Heart right ventricle (tissue), 16 donors: ENCODE data around the gene GALNT3. TPM values are rescaled to one million over a fixed set of nuclear protein-coding genes. Genes with fewer than 3 reads are reported as not detected.

Experiments used
- ATAC-seq, 8 donors: fragments of 200-7000 bp; cut with Tn5 transposase; one replicate each; pipeline ENCODE4 v1.9.1; 2020; ENCODE audit warnings: mild to moderate bottlenecking in 8 of 8, moderate library complexity in 8 of 8, moderate number of reproducible peaks in 1 of 8
- DNase-seq, 2 donors: peaks; one replicate each; pipeline ENCODE4 v3.0.0-alpha.2; 2020
- H3K27ac ChIP-seq, 10 donors: fragments of 200-600 bp; sonication (generic) in 2 of 10; one replicate each; pipeline versions ENCODE4 v1.5.0 to v1.8.0; 2020 to 2022; ENCODE audit warnings: mild to moderate bottlenecking in 3 of 10
- H3K27me3 ChIP-seq, 7 donors: fragments of 200-600 bp; one replicate each; pipeline ENCODE4 v1.8.0; 2021 to 2022; ENCODE audit warnings: mild to moderate bottlenecking in 2 of 7
- H3K36me3 ChIP-seq, 9 donors: fragments of 200-600 bp; sonication (generic) in 1 of 9; one replicate each; pipeline versions ENCODE4 v1.5.0 to v1.8.0; 2020 to 2022; ENCODE audit warnings: mild to moderate bottlenecking in 2 of 9
- H3K4me1 ChIP-seq, 9 donors: fragments of 200-600 bp; sonication (generic) in 1 of 9; one replicate each; pipeline versions ENCODE4 v1.5.0 to v1.8.0; 2020 to 2022; ENCODE audit warnings: mild to moderate bottlenecking in 4 of 9
- H3K4me3 ChIP-seq, 10 donors: fragments of 200-600 bp; sonication (generic) in 2 of 10; one replicate each; pipeline versions ENCODE4 v1.5.0 to v1.8.0; 2020 to 2022; ENCODE audit warnings: mild to moderate bottlenecking in 7 of 10, moderate library complexity in 2 of 10
- H3K9me3 ChIP-seq, 11 donors: fragments of 200-600 bp in 10 of 11; sonication (generic) in 2 of 11; one replicate each; pipeline versions ENCODE4 v1.5.0 to v1.8.0; 2013 to 2022; ENCODE audit warnings: mild to moderate bottlenecking in 2 of 11, control low read depth in 1 of 11, moderate library complexity in 1 of 11
- WGBS, 2 donors: extraction: QIAGEN DNeasy Blood & Tissue Kit; methylation state at CpG; one replicate each; pipeline ENCODE4 v1.1.7; 2013; ENCODE audit warnings: inconsistent platforms in 1 of 2; 5-methylcytosine and 5-hydroxymethylcytosine counted together
- intact Hi-C, 10 donors: fragments of 100-400 bp; cut with DNase I; formaldehyde crosslinking; loops; one replicate each; pipeline versions ENCODE4 v1.11.1 to v1.14.2; 2022
- polyA plus RNA-seq, 2 donors: library from polyadenylated mRNA; stranded (reverse); fragments of 200-250 nt; gene quantifications; one replicate each; pipeline ENCODE4 v1.2.3, GENCODE V29; 2013
- total RNA-seq, 10 donors: library from RNA; stranded (reverse); fragmentation: NEBNext Ultra II Directional in 3 of 10; extraction: Animal tissue kit (Norgen Biotek cat#: 25700) in 3 of 10; gene quantifications; one replicate each; pipeline versions ENCODE4 v1.2.1 to v1.2.4, GENCODE V29; 2021 to 2023
- TF ChIP-seq, protein P1 (sequence below), 9 donors: fragments of 200-600 bp; sonication (generic) in 2 of 9; IDR thresholded peaks; one replicate each; pipeline versions ENCODE4 v1.5.0 to v1.8.0; 2021 to 2022; ENCODE audit warnings: antibody characterized with exemption in 9 of 9, mild to moderate bottlenecking in 5 of 9, moderate library complexity in 1 of 9
- donor health status: Arrhythmogenic right ventricular cardiomyopathy.
- donor health status: ischemic (EF 13 %, LVEDD 7.1; RV severe dilation, severe dysfunction).
- donor health status: healthy with polysubstance abuse.
- donor health status: DM: no; HTN: yes; CAD: no.
- donor health status: DM: no; HTN: no; CAD: no.
- donor health status: ischemic (EF 25% LVEDD 6.9; RV normal size, moderate dysfunction).
- donor health status: ischemic (EF 25% LVEDD 5.7; RV mildly dilated, moderate dysfunction).
- donor health status: healthy.
- donor health status: DM: yes; HTN: yes; CAD: no.
- donor health status: Ischemic cardiomyopathy.
- donor health status: ischemic (EF 35%, LVEDD 5.7; RV mildly dilated, moderate dysfunction).
- donor health status: nonischemic (EF 11% LVEDD 7.7; RV severe dilation, severe dysfunction).
- donor health status: DM: yes; HTN: yes; CAD: no.
- donor health status: PGD.
- donor health status: ischemic (EF 29% LVEDD 5.4; RV normal size, mild dysfunction).
- donor health status: nonischemic (EF 23%, LVEDD 6.1; RV moderate dilation, normal function).

The GALNT3 gene
- total and polyA plus RNA-seq, 12 donors: 0.13 to 1.1 (median 0.27) TPM; not detected in 2

- DNase-seq (no peak), ATAC-seq (no peak)
- intact Hi-C loops: no loop called here
- TF ChIP-seq, protein P1, sequence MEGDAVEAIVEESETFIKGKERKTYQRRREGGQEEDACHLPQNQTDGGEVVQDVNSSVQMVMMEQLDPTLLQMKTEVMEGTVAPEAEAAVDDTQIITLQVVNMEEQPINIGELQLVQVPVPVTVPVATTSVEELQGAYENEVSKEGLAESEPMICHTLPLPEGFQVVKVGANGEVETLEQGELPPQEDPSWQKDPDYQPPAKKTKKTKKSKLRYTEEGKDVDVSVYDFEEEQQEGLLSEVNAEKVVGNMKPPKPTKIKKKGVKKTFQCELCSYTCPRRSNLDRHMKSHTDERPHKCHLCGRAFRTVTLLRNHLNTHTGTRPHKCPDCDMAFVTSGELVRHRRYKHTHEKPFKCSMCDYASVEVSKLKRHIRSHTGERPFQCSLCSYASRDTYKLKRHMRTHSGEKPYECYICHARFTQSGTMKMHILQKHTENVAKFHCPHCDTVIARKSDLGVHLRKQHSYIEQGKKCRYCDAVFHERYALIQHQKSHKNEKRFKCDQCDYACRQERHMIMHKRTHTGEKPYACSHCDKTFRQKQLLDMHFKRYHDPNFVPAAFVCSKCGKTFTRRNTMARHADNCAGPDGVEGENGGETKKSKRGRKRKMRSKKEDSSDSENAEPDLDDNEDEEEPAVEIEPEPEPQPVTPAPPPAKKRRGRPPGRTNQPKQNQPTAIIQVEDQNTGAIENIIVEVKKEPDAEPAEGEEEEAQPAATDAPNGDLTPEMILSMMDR (IDR thresholded peaks at IDR 0.05): no peak
- WGBS, 2 donors: 72 to 78% methylated on average over 1 of the region's 1 CpG
- Histone ChIP-seq H3K4me3 (no peak overlapping the region), H3K27ac (no peak overlapping the region), H3K27me3 (peaks cover 0 to 6% (median 0%) of the 10 kb centered on the region in 7 donors), H3K4me1 (no peaks in the 10 kb centered on the region), H3K36me3 (no peaks in the 10 kb centered on the region), H3K9me3 (no peaks in the 10 kb centered on the region)
Observed at GRCh38 chr2:165718610-165719210, 75.3 kb downstream of the GALNT3 start.

- Histone ChIP-seq H3K36me3 (no peaks in the 10 kb centered on the region), H3K4me1 (no peaks in the 10 kb centered on the region), H3K27me3 (no peaks in the 10 kb centered on the region), H3K27ac (no peak overlapping the region), H3K4me3 (no peak overlapping the region), H3K9me3 (peaks cover 0 to 12% (median 0%) of the 10 kb centered on the region in 11 donors)
- TF ChIP-seq, protein P1 (IDR thresholded peaks at IDR 0.05): no peak
- intact Hi-C loops: no loop called here
- 44 to 47% methylated on average over 1 of the region's 1 CpG for WGBS, 2 donors
- no peak for DNase-seq
- ATAC-seq: no peak
Observed at GRCh38 chr2:165716091-165716490, 78.0 kb downstream of the GALNT3 start.

- ATAC-seq: no peak
- no peaks in the 10 kb centered on the region for H3K4me1 ChIP-seq
- no peak overlapping the region for H3K4me3 ChIP-seq
- TF ChIP-seq, protein P1 (IDR thresholded peaks at IDR 0.05): no peak
- peaks cover 0 to 7% (median 0%) of the 10 kb centered on the region in 11 donors for H3K9me3 ChIP-seq
- WGBS, 2 donors: 75 to 77% methylated on average over 3 of the region's 3 CpGs
- H3K27ac ChIP-seq: no peak overlapping the region
- no peaks in the 10 kb centered on the region for H3K36me3 ChIP-seq
- intact Hi-C loops: no loop called here
- no peaks in the 10 kb centered on the region for H3K27me3 ChIP-seq
- DNase-seq: no peak
Observed at GRCh38 chr2:165706960-165707487, 87.0 kb downstream of the GALNT3 start.

DNA sequence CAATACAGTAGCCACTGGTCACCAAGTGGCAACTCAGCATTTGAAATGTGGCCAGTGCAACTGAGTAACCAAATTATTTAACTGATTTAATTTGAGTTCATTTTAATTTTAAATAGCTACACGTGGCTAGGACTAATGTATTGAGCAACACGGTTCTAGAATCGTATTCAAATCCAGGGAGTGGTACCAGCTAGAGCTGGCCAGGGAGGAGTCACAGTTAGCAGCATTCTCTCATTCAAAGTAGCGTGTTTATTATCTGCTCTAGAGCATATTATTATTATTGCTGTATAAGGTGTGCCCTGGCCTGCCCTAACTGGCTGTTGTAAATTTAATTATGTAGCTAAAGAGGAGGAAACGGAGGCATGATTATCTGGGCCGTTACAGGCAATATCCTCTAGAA is 92.9 kb downstream of the GALNT3 start:
- no peak for ATAC-seq
- intact Hi-C loops: loop anchor here in 2 of 10 donors (5.0 kb wide), 2 partner anchors 299 to 304 kb away; no protein-coding TSS in a partner anchor

More for the DNA sequence above, 92.9 kb downstream of the GALNT3 start:
- H3K9me3 ChIP-seq: no peaks in the 10 kb centered on the region
- H3K27me3 ChIP-seq: no peaks in the 10 kb centered on the region
- DNase-seq: no peak
- peaks cover 0 to 5% (median 0%) of the 10 kb centered on the region in 9 donors for H3K4me1 ChIP-seq
- WGBS, 2 donors: 83% methylated on average over 6 of the region's 6 CpGs
- TF ChIP-seq, protein P1 (IDR thresholded peaks at IDR 0.05): no peak
- H3K27ac ChIP-seq: no peak overlapping the region
- no peaks in the 10 kb centered on the region for H3K36me3 ChIP-seq
- H3K4me3 ChIP-seq: no peak overlapping the region
